OCI-LY1 (cell line): ENCODE data around the gene SLC35F4.

Source experiments
- EZH2 ChIP-seq: fragments of 200-600 bp; sonication (generic), shearing (Covaris generic); IDR thresholded peaks from 2 replicates; pipeline ENCODE4 v1.8.0; 2017; ENCODE audit warnings: borderline replicate concordance, mixed run types, mild to moderate bottlenecking, antibody characterized with exemption, low read length, moderate library complexity, mixed read lengths
- TF ChIP-seq, protein P1 (sequence below): fragments of 200-600 bp; sonication (generic), shearing (Covaris generic); IDR thresholded peaks from 2 replicates; pipeline ENCODE4 v1.5.1; 2017; ENCODE audit warnings: mild to moderate bottlenecking, antibody characterized with exemption, low read length, moderate library complexity, mixed read lengths

DNA sequence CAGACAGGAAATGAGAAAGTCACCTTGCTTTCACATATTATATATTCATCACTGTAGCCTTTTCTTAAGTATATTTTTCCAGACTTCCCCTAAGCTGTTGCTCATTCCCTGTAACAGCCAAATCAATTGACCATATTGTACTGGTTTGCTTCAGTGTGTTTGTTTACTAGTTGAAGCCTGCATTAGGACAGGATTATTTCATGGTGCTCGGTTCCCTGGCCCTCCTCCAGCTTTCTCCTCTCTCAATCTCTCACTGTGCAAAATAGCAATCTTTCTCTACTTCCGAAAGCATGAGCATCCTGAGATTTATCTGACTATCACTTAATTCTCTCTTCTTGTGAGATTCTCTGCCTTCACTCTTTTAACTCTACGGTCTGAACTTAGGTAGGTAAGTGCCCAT lies 2.4 kb downstream of the SLC35F4 start:
- TF ChIP-seq, protein P1, sequence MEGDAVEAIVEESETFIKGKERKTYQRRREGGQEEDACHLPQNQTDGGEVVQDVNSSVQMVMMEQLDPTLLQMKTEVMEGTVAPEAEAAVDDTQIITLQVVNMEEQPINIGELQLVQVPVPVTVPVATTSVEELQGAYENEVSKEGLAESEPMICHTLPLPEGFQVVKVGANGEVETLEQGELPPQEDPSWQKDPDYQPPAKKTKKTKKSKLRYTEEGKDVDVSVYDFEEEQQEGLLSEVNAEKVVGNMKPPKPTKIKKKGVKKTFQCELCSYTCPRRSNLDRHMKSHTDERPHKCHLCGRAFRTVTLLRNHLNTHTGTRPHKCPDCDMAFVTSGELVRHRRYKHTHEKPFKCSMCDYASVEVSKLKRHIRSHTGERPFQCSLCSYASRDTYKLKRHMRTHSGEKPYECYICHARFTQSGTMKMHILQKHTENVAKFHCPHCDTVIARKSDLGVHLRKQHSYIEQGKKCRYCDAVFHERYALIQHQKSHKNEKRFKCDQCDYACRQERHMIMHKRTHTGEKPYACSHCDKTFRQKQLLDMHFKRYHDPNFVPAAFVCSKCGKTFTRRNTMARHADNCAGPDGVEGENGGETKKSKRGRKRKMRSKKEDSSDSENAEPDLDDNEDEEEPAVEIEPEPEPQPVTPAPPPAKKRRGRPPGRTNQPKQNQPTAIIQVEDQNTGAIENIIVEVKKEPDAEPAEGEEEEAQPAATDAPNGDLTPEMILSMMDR, result no peak
- TF ChIP-seq EZH2, result no peak
